ENCODE results near the gene GADD45A. TPM values are rescaled to one million over a fixed set of nuclear protein-coding genes. Genes with fewer than 3 reads are reported as not detected.

GADD45A gene
- total RNA-seq, 1 donor from 2014 or later: 162 TPM

GRCh38 chr1:67710417-67710816 lies 25.4 kb downstream of the GADD45A start:
- H4K20me1 ChIP-seq (ENCODE audit: insufficient read depth, low read length): peaks cover 31% of the 10 kb centered on the region
- H3K27me3 ChIP-seq (ENCODE audit: insufficient read depth, low read length): no peaks in the 10 kb centered on the region
- peak overlapping the region; percentile 64 for H3K4me2 ChIP-seq (ENCODE audit: low read length)
- no peaks in the 10 kb centered on the region for H3K9me3 ChIP-seq (ENCODE audit: insufficient read depth, low read depth, low read length)
- peaks cover 52% of the 10 kb centered on the region for H3K4me1 ChIP-seq (ENCODE audit: insufficient read depth, low read length)
- no peak overlapping the region for H3K9ac ChIP-seq (ENCODE audit: low read length)
- no peak overlapping the region for H2AFZ ChIP-seq (ENCODE audit: low read depth, low read length)
- Mint-ChIP-seq H3K36me3 (ENCODE audit: low read depth, unreplicated experiment) (peaks cover 16% of the 10 kb centered on the region), H3K27ac (ENCODE audit: unreplicated experiment) (peak overlapping the region; percentile 75), H3K4me3 (ENCODE audit: unreplicated experiment) (peak overlapping the region; percentile 28), H3K27me3 (ENCODE audit: low read depth, unreplicated experiment) (no peaks in the 10 kb centered on the region), H3K9me3 (ENCODE audit: unreplicated experiment) (no peaks in the 10 kb centered on the region), H3K4me1 (ENCODE audit: low read depth, unreplicated experiment) (peaks cover 63% of the 10 kb centered on the region)
- peaks cover 51% of the 10 kb centered on the region for H3K79me2 ChIP-seq (ENCODE audit: insufficient read depth, low read length)
- DNase-seq (ENCODE audit: low read depth) (peak; percentile 85), FAIRE-seq (peak; percentile 17)
- peaks cover 7% of the 10 kb centered on the region for H3K36me3 ChIP-seq (ENCODE audit: insufficient read depth, low read length)
- peak overlapping the region; percentile 54 for H3K27ac ChIP-seq (ENCODE audit: low read depth, low read length)
- TF ChIP-seq, protein P1, sequence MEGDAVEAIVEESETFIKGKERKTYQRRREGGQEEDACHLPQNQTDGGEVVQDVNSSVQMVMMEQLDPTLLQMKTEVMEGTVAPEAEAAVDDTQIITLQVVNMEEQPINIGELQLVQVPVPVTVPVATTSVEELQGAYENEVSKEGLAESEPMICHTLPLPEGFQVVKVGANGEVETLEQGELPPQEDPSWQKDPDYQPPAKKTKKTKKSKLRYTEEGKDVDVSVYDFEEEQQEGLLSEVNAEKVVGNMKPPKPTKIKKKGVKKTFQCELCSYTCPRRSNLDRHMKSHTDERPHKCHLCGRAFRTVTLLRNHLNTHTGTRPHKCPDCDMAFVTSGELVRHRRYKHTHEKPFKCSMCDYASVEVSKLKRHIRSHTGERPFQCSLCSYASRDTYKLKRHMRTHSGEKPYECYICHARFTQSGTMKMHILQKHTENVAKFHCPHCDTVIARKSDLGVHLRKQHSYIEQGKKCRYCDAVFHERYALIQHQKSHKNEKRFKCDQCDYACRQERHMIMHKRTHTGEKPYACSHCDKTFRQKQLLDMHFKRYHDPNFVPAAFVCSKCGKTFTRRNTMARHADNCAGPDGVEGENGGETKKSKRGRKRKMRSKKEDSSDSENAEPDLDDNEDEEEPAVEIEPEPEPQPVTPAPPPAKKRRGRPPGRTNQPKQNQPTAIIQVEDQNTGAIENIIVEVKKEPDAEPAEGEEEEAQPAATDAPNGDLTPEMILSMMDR (IDR thresholded peaks at IDR 0.05; ENCODE audit: insufficient read depth, low read depth, low read length): no peak
- no peak for TF ChIP-seq EZH2 (IDR thresholded peaks at IDR 0.05; ENCODE audit: insufficient read depth, low read length)
- no peak overlapping the region for H3K4me3 ChIP-seq (ENCODE audit: insufficient read depth, low read depth, low read length)

DNA sequence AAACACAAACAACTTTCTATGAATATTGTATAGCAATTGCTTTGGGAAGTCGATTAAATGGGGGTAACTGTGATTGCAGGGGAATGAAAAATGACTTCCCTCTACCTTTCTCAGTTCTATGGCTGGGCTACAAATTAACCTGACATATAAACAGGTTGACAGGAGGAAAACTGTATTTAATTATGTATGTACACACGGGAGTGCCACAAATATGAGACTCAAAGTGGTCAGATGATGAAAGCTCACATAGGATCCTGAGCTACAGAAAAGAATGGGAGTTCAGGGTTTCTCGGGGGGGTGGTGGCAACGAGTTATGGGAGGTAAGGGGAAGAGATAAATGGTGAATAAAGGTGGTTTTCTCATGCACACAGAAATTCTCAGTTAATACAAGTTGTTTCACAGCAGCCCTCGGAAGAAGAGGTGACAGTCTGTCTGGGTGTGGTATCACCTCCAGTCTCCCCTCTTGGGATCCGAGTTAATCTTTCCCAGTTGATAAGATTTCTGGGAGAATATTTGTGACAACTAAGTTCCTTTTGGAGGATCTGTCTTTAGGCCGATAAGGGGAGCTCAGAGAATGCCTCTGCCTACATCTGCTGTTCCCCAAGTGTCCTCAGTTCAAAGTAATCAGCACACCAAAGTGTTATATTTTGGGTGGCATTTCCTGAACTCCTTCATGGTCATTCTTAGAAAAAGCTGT lies 26.3 kb downstream of the GADD45A start:
- H3K9me3 ChIP-seq (ENCODE audit: insufficient read depth, low read depth, low read length): no peaks in the 10 kb centered on the region
- no peaks in the 10 kb centered on the region for H3K36me3 ChIP-seq (ENCODE audit: insufficient read depth, low read length)
- FAIRE-seq (no peak), DNase-seq (ENCODE audit: low read depth) (no peak)
- peak overlapping the region; percentile 54 for H3K27ac ChIP-seq (ENCODE audit: low read depth, low read length)
- peaks cover 36% of the 10 kb centered on the region for H4K20me1 ChIP-seq (ENCODE audit: insufficient read depth, low read length)
- Mint-ChIP-seq H3K36me3 (ENCODE audit: low read depth, unreplicated experiment) (peaks cover 8% of the 10 kb centered on the region), H3K9me3 (ENCODE audit: unreplicated experiment) (no peaks in the 10 kb centered on the region), H3K27ac (ENCODE audit: unreplicated experiment) (peak overlapping the region; percentile 37), H3K27me3 (ENCODE audit: low read depth, unreplicated experiment) (no peaks in the 10 kb centered on the region), H3K4me1 (ENCODE audit: low read depth, unreplicated experiment) (peaks cover 60% of the 10 kb centered on the region), H3K4me3 (ENCODE audit: unreplicated experiment) (no peak overlapping the region)
- peaks cover 52% of the 10 kb centered on the region for H3K4me1 ChIP-seq (ENCODE audit: insufficient read depth, low read length)
- no peak overlapping the region for H3K9ac ChIP-seq (ENCODE audit: low read length)
- no peak overlapping the region for H3K4me3 ChIP-seq (ENCODE audit: insufficient read depth, low read depth, low read length)
- H3K79me2 ChIP-seq (ENCODE audit: insufficient read depth, low read length): peaks cover 59% of the 10 kb centered on the region
- H2AFZ ChIP-seq (ENCODE audit: low read depth, low read length): no peak overlapping the region
- no peaks in the 10 kb centered on the region for H3K27me3 ChIP-seq (ENCODE audit: insufficient read depth, low read length)
- TF ChIP-seq, protein P1 (IDR thresholded peaks at IDR 0.05; ENCODE audit: insufficient read depth, low read depth, low read length): no peak
- no peak for TF ChIP-seq EZH2 (IDR thresholded peaks at IDR 0.05; ENCODE audit: insufficient read depth, low read length)
- peak overlapping the region; percentile 64 for H3K4me2 ChIP-seq (ENCODE audit: low read length)

DNA sequence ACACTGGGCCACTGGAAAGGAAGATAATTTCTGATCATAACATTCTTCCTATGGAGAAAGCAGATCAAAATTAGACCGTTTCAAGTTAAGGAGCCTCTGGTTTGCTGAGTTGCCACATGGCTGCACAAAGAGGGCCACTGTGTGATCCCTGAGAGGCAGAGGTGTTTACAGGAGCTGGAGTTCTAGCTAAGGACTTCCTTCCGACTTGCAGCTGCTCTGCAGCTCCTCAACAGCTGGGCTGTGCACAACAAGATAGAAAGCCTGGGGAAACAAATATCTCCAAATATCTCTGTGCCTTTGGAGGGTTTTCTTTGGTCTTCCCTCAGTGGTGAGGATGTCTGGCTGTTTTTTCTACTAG lies 26.8 kb downstream of the GADD45A start:
- TF ChIP-seq, protein P1 (IDR thresholded peaks at IDR 0.05; ENCODE audit: insufficient read depth, low read depth, low read length): no peak
- TF ChIP-seq EZH2 (IDR thresholded peaks at IDR 0.05; ENCODE audit: insufficient read depth, low read length): no peak
- no peak overlapping the region for H3K4me2 ChIP-seq (ENCODE audit: low read length)
- H2AFZ ChIP-seq (ENCODE audit: low read depth, low read length): no peak overlapping the region
- H3K36me3 ChIP-seq (ENCODE audit: insufficient read depth, low read length): no peaks in the 10 kb centered on the region
- no peaks in the 10 kb centered on the region for H3K27me3 Mint-ChIP-seq (ENCODE audit: low read depth, unreplicated experiment)
- FAIRE-seq: no peak
- H3K4me3 Mint-ChIP-seq (ENCODE audit: unreplicated experiment): no peak overlapping the region
- H3K9ac ChIP-seq (ENCODE audit: low read length): no peak overlapping the region
- H3K27me3 ChIP-seq (ENCODE audit: insufficient read depth, low read length): no peaks in the 10 kb centered on the region
- no peak overlapping the region for H3K4me3 ChIP-seq (ENCODE audit: insufficient read depth, low read depth, low read length)
- no peak overlapping the region for H3K27ac ChIP-seq (ENCODE audit: low read depth, low read length)
- peaks cover 51% of the 10 kb centered on the region for H3K4me1 ChIP-seq (ENCODE audit: insufficient read depth, low read length)
- peaks cover 4% of the 10 kb centered on the region for H3K36me3 Mint-ChIP-seq (ENCODE audit: low read depth, unreplicated experiment)
- H3K27ac Mint-ChIP-seq (ENCODE audit: unreplicated experiment): no peak overlapping the region
- H4K20me1 ChIP-seq (ENCODE audit: insufficient read depth, low read length): peaks cover 41% of the 10 kb centered on the region
- H3K9me3 ChIP-seq (ENCODE audit: insufficient read depth, low read depth, low read length): no peaks in the 10 kb centered on the region
- no peaks in the 10 kb centered on the region for H3K9me3 Mint-ChIP-seq (ENCODE audit: unreplicated experiment)
- H3K4me1 Mint-ChIP-seq (ENCODE audit: low read depth, unreplicated experiment): peaks cover 59% of the 10 kb centered on the region
- peaks cover 64% of the 10 kb centered on the region for H3K79me2 ChIP-seq (ENCODE audit: insufficient read depth, low read length)
- no peak for DNase-seq (ENCODE audit: low read depth)
